Neural cell (in vitro differentiated cells): ENCODE data around the gene COP1. TPM values are rescaled to one million over a fixed set of nuclear protein-coding genes. Genes with fewer than 3 reads are reported as not detected.

Experiments used
- H2AFZ ChIP-seq: fragments of 200-600, 300-800 bp; sonication (generic), shearing (Covaris generic); 2 replicates; pipeline ENCODE4 v1.6.0; 2014; ENCODE audit warnings: low read depth, mild to moderate bottlenecking, antibody characterized with exemption, low read length, moderate library complexity
- H3F3A ChIP-seq: fragments of 200-600 bp; shearing (Covaris generic); 2 replicates; pipeline ENCODE4 v1.6.1; 2016; ENCODE audit warnings: mild to moderate bottlenecking, moderate library complexity, mixed read lengths, antibody characterized with exemption, low read length; ENCODE audit not compliant: insufficient read depth, poor library complexity, severe bottlenecking
- H3K27ac ChIP-seq: fragments of 200-600, 300-800 bp; sonication (generic), shearing (Covaris generic); 2 replicates; pipeline ENCODE4 v1.5.1; 2014; ENCODE audit warnings: mild to moderate bottlenecking, low read length, moderate library complexity
- H3K27me3 ChIP-seq: fragments of 300-800, 200-600 bp; sonication (generic), shearing (Covaris generic); 2 replicates; pipeline ENCODE4 v1.6.0; 2014; ENCODE audit warnings: mild to moderate bottlenecking, low read depth, low read length, moderate library complexity; ENCODE audit not compliant: insufficient read depth
- H3K36me3 ChIP-seq: fragments of 300-800, 200-600 bp; sonication (generic), shearing (Covaris generic); 2 replicates; pipeline ENCODE4 v1.5.1; 2014; ENCODE audit warnings: mild to moderate bottlenecking, antibody characterized with exemption, low read length, moderate library complexity; ENCODE audit not compliant: insufficient read depth
- H3K4me2 ChIP-seq: fragments of 300-800, 200-600 bp; sonication (generic), shearing (Covaris generic); 2 replicates; pipeline ENCODE4 v1.6.0; 2014; ENCODE audit warnings: mild to moderate bottlenecking, low read length
- H3K4me3 ChIP-seq: fragments of 300-800, 200-600 bp; sonication (generic), shearing (Covaris generic); 2 replicates; pipeline ENCODE4 v1.5.1; 2014; ENCODE audit warnings: mild to moderate bottlenecking, low read length, moderate library complexity
- H3K79me2 ChIP-seq: fragments of 200-600 bp; shearing (Covaris generic); replicated peaks from 2 replicates; pipeline ENCODE4 v1.6.0; 2014; ENCODE audit warnings: mild to moderate bottlenecking, low read length, moderate library complexity; ENCODE audit not compliant: insufficient read depth
- H3K9ac ChIP-seq: fragments of 300-800, 200-600 bp; sonication (generic), shearing (Covaris generic); 2 replicates; pipeline ENCODE4 v1.6.1; 2016; ENCODE audit warnings: mild to moderate bottlenecking, low read length, mixed read lengths
- H3K9me2 ChIP-seq: fragments of 200-600 bp; shearing (Covaris generic); 2 replicates; pipeline ENCODE4 v1.6.1; 2016; ENCODE audit warnings: mild to moderate bottlenecking, low read length, mixed read lengths; ENCODE audit not compliant: insufficient read depth
- H3K9me3 ChIP-seq: fragments of 200-600, 300-800 bp; sonication (generic), shearing (Covaris generic); 2 replicates; pipeline ENCODE4 v1.6.1; 2016; ENCODE audit warnings: mild to moderate bottlenecking, mixed run types, low read length, moderate library complexity, mixed read lengths
- H4K20me1 ChIP-seq: fragments of 200-600 bp; shearing (Covaris generic); 2 replicates; pipeline ENCODE4 v1.6.1; 2016; ENCODE audit warnings: mild to moderate bottlenecking, mixed run types; ENCODE audit not compliant: insufficient read depth
- CTCF ChIP-seq: fragments of 450-650 bp; IDR thresholded peaks from 2 replicates; pipeline ENCODE4 v1.5.1; 2014; ENCODE audit warnings: antibody characterized with exemption, mild to moderate bottlenecking, moderate library complexity; ENCODE audit not compliant: poor library complexity, severe bottlenecking
- EP300 ChIP-seq: fragments of 450-650 bp; conservative IDR thresholded peaks from 2 replicates; pipeline ENCODE4 v1.6.1; 2014; ENCODE audit warnings: antibody characterized with exemption, mild to moderate bottlenecking, moderate library complexity; ENCODE audit not compliant: poor library complexity, severe bottlenecking
- EZH2 ChIP-seq: fragments of 200-600, 300-800 bp; shearing (Covaris generic), sonication (generic); IDR thresholded peaks from 2 replicates; pipeline ENCODE4 v1.6.1; 2014; ENCODE audit warnings: antibody characterized with exemption, low read length, borderline replicate concordance, mild to moderate bottlenecking; ENCODE audit not compliant: insufficient read depth, poor library complexity, severe bottlenecking
- MXI1 ChIP-seq: fragments of 450-650 bp; conservative IDR thresholded peaks from 2 replicates; pipeline ENCODE4 v1.6.1; 2014; ENCODE audit warnings: antibody characterized with exemption, mild to moderate bottlenecking; ENCODE audit not compliant: poor library complexity, severe bottlenecking
- POLR2AphosphoS5 ChIP-seq: IDR thresholded peaks from 2 replicates; pipeline ENCODE4 v1.6.1; 2012
- RAD21 ChIP-seq: fragments of 450-650 bp; conservative IDR thresholded peaks from 2 replicates; pipeline ENCODE4 v1.6.1; 2014; ENCODE audit warnings: antibody characterized with exemption, mild to moderate bottlenecking, moderate library complexity
- REST ChIP-seq: IDR thresholded peaks from 2 replicates; pipeline ENCODE4 v1.6.1; 2012; ENCODE audit warnings: borderline replicate concordance
- SMC3 ChIP-seq: fragments of 450-650 bp; conservative IDR thresholded peaks from 2 replicates; pipeline ENCODE4 v1.6.1; 2014; ENCODE audit warnings: antibody characterized with exemption, mild to moderate bottlenecking, moderate library complexity; ENCODE audit not compliant: poor library complexity
- TAF1 ChIP-seq: IDR thresholded peaks from 2 replicates; pipeline ENCODE4 v1.6.1; 2012; ENCODE audit warnings: low read depth
- polyA plus RNA-seq: library from polyadenylated mRNA; depleted of rRNA; stranded (reverse); fragments of >200 nt; gene quantifications from 2 replicates; pipeline ENCODE4 v1.2.3, GENCODE V29; 2014

Gene COP1
- polyA plus RNA-seq, 1 donor from 2014 or later: 72.3 TPM

- H3K36me3 ChIP-seq: no peaks in the 10 kb centered on the region
- H3K27me3 ChIP-seq: no peaks in the 10 kb centered on the region
- no peaks in the 10 kb centered on the region for H3K79me2 ChIP-seq
- H3F3A ChIP-seq: no peaks in the 10 kb centered on the region
- no peak overlapping the region for H2AFZ ChIP-seq
- no peaks in the 10 kb centered on the region for H3K9me2 ChIP-seq
- H3K9me3 ChIP-seq: no peaks in the 10 kb centered on the region
- no peaks in the 10 kb centered on the region for H4K20me1 ChIP-seq
- TF ChIP-seq TAF1 (no peak), SMC3 (no peak)
- H3K4me2 ChIP-seq: no peak overlapping the region
- no peak overlapping the region for H3K4me3 ChIP-seq
- H3K9ac ChIP-seq: no peak overlapping the region
- no peak overlapping the region for H3K27ac ChIP-seq
Measured at GRCh38 chr1:175927944-175928343, 279.1 kb downstream of the COP1 start.

- Histone ChIP-seq H3K27ac (no peak overlapping the region), H3F3A (no peaks in the 10 kb centered on the region), H3K27me3 (no peaks in the 10 kb centered on the region), H3K4me3 (no peak overlapping the region), H3K36me3 (no peaks in the 10 kb centered on the region), H3K79me2 (no peaks in the 10 kb centered on the region), H2AFZ (no peak overlapping the region), H3K4me2 (no peak overlapping the region), H3K9me3 (no peaks in the 10 kb centered on the region), H3K9ac (no peak overlapping the region), H4K20me1 (no peaks in the 10 kb centered on the region), H3K9me2 (no peaks in the 10 kb centered on the region)
- TF ChIP-seq RAD21 (no peak), EZH2 (no peak), REST (no peak), CTCF (no peak), MXI1 (no peak), SMC3 (no peak), TAF1 (no peak), EP300 (no peak), POLR2AphosphoS5 (no peak)
Measured at GRCh38 chr1:175922254-175922881, 284.7 kb downstream of the COP1 start.

- H2AFZ ChIP-seq: no peak overlapping the region
- no peak overlapping the region for H3K9ac ChIP-seq
- no peak for TF ChIP-seq RAD21
- no peaks in the 10 kb centered on the region for H3K79me2 ChIP-seq
- H3K27me3 ChIP-seq: no peaks in the 10 kb centered on the region
- no peaks in the 10 kb centered on the region for H3K9me3 ChIP-seq
- H4K20me1 ChIP-seq: no peaks in the 10 kb centered on the region
- no peaks in the 10 kb centered on the region for H3F3A ChIP-seq
- no peak overlapping the region for H3K4me3 ChIP-seq
- no peaks in the 10 kb centered on the region for H3K36me3 ChIP-seq
- no peaks in the 10 kb centered on the region for H3K9me2 ChIP-seq
- H3K27ac ChIP-seq: no peak overlapping the region
- no peak overlapping the region for H3K4me2 ChIP-seq
Measured at GRCh38 chr1:175920381-175920780, 286.7 kb downstream of the COP1 start.
